Activated naive CD8-positive, alpha-beta T cell treated with anti-CD3 and anti-CD28 coated beads, Interleukin-2, amount 50 U/mL, for 24 hours (primary cell): ENCODE results near the gene GHRH.

ENCODE experiments used
- ATAC-seq: fragments of 150-1000 bp; cut with Tn5 transposase; one replicate; pipeline ENCODE4 v1.10.0; 2021
- DNase-seq: peaks from one replicate; pipeline ENCODE4 v3.0.0; 2021
- H3K27ac Mint-ChIP-seq: one replicate; pipeline ENCODE4 v1.8.0; 2021; ENCODE audit warnings: mild to moderate bottlenecking, mixed read lengths
- H3K27me3 Mint-ChIP-seq: one replicate; pipeline ENCODE4 v1.8.0; 2021; ENCODE audit warnings: mixed read lengths
- H3K36me3 Mint-ChIP-seq: one replicate; pipeline ENCODE4 v1.8.0; 2021; ENCODE audit warnings: low read depth, mixed read lengths
- H3K4me1 Mint-ChIP-seq: one replicate; pipeline ENCODE4 v1.8.0; 2021; ENCODE audit warnings: mixed read lengths
- H3K4me3 Mint-ChIP-seq: one replicate; pipeline ENCODE4 v1.8.0; 2021; ENCODE audit warnings: mild to moderate bottlenecking, moderate library complexity, mixed read lengths
- H3K9me3 Mint-ChIP-seq: one replicate; pipeline ENCODE4 v1.8.0; 2021; ENCODE audit warnings: mixed read lengths

GHRH gene

DNA sequence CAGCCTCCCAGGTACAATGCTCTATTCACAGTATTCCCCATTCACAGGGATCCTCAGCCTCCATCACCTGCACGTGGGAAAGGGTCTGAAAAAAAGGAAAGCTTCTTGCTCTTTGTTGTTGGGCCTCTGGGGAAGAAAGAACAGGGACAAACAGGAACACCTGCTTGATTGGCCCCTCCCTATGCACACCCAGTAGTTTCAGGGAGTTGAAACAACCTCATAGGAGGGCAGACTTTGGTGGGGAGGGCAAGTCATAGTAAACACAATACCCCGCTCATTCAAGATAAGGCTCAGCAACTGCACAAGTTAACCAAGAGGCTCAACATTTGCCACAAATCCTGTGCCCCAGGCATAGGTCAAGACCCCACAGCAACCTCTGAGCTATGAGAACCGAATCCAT, 1.7 kb downstream of the GHRH start:
- H3K36me3 Mint-ChIP-seq, result no peaks in the 10 kb centered on the region
- no peaks in the 10 kb centered on the region for H3K9me3 Mint-ChIP-seq
- no peak for ATAC-seq
- no peaks in the 10 kb centered on the region for H3K4me1 Mint-ChIP-seq
- H3K27me3 Mint-ChIP-seq, result peaks cover 7% of the 10 kb centered on the region
- no peak for DNase-seq
- H3K27ac Mint-ChIP-seq, result no peak overlapping the region
- no peak overlapping the region for H3K4me3 Mint-ChIP-seq

DNA sequence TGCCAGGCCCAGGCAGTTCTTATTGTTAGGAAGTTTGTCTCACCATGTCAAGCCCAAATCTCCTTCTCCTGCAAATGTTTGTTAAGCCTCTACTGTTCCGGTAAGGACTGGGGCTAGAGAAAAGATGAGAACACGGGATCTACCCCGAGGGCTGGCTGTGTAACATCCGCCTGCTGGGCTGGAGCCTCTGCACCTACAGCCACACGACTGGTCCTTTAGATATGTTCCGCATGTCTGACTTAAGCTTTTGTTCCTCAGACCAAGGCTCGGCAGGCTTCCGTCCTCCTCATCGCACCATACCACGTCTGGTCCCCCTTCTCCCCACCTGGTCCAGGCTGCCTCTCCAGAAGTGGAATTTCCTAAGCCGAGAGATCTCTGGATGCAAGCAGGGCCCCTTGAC, 2.6 kb downstream of the GHRH start:
- Mint-ChIP-seq H3K27me3 (peaks cover 7% of the 10 kb centered on the region), H3K36me3 (no peaks in the 10 kb centered on the region), H3K27ac (no peak overlapping the region), H3K4me3 (no peak overlapping the region), H3K9me3 (no peaks in the 10 kb centered on the region), H3K4me1 (no peaks in the 10 kb centered on the region)
- ATAC-seq (no peak), DNase-seq (no peak)

DNA sequence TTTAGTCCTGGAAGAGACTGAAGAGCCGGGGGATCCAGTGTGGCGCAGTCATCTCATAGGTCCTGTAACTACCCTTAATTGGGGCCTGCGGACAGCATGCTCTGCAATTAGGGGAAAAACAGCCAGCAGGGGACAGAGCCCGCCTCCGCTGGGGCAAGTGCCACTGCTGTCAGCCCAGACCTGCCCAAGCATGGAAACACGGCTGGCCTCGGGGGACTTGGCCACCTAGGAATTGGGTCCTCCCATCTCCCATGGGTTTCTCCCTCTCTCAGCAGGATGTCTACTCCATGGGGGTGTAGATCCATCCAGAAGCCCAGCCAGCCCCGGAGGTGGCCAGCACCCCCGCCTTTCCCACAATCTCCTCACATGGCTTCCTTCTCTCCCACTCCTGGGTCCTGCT, 3.6 kb downstream of the GHRH start:
- ATAC-seq, result no peak
- H3K36me3 Mint-ChIP-seq, result no peaks in the 10 kb centered on the region

DNA sequence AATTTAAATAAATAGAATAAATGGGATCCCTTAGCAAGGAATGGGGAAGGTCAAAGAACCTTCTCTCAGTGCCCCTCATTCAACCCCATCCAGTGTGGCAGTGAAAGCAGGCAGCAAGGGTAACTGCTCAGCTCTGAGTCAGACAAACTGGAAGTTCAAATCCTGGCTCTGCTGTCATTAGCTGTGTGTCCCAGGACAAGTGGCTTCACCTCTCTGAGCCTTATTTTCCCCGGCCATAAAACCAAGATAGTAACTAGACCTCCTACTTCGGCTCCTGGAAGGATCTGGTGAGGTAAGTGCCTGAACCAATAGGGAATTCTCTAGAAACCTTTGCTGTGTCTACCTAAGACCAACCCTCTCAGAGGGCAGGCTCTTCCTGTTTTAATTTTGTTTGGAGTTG, 4.1 kb downstream of the GHRH start:
- no peak for ATAC-seq
- Mint-ChIP-seq H3K27me3 (peaks cover 7% of the 10 kb centered on the region), H3K4me3 (no peak overlapping the region), H3K9me3 (no peaks in the 10 kb centered on the region), H3K36me3 (no peaks in the 10 kb centered on the region), H3K4me1 (no peaks in the 10 kb centered on the region), H3K27ac (no peak overlapping the region)
- DNase-seq, result no peak

More for the DNA sequence above, 3.6 kb downstream of the GHRH start:
- Mint-ChIP-seq H3K4me3 (no peak overlapping the region), H3K27ac (no peak overlapping the region), H3K9me3 (no peaks in the 10 kb centered on the region), H3K4me1 (no peaks in the 10 kb centered on the region), H3K27me3 (peaks cover 7% of the 10 kb centered on the region)
- no peak for DNase-seq

DNA sequence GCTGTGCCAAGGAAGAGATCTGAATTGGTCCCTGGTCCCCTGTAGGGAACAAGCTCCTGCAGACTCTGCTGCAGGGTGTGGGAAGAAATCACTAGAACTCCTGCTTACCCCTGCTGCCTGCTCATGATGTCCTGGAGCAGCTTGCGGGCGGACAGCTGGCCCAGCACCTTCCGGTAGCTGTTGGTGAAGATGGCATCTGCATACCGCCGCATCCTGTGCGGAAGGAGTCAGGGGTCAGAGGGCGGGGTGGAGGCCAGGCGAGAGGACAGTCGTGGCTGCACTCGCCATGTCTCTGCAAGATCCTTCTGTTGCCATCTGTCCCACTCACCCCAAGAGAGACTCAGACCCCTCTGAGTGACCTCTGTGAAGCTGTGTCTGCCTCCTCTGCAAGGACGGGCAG, 5.3 kb downstream of the GHRH start:
- Mint-ChIP-seq H3K27ac (no peak overlapping the region), H3K27me3 (peaks cover 7% of the 10 kb centered on the region), H3K4me3 (no peak overlapping the region), H3K36me3 (no peaks in the 10 kb centered on the region), H3K9me3 (no peaks in the 10 kb centered on the region), H3K4me1 (no peaks in the 10 kb centered on the region)
- ATAC-seq (no peak), DNase-seq (no peak)

DNA sequence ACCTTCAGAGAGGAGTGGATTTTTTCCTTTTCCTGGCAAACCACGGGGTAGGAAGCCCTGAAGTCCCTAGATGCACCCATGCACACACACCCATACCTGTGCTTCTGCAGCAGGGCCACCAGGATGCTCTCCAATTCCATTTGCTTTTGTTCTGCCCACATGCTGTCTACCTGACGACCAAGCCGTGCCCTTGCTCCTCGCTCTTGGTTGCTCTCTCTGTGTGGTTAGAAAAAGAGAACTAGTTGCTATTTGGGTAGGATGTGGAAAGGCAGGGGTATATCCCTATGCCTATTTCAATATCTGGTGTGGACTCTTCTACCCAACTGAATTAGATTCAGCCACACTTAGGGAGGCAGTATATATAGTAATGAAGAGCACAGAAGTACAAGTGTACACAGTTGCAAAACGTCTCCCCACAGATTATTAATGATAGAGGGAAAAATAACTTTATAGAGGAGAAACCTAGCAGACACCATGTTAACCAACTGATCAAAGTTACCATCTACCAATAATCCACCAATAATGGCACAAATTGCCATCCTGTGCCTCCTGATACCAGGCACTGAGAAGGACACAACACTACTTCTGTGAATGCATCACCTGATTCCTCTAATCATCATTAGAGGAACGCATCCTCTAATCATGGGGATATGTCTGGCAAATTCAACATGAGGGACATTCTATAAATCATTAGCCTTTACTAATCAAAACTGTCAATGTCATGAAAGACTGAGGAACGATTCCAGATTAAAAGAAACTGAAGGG, 7.3 kb downstream of the GHRH start:
- no peak for ATAC-seq
- Mint-ChIP-seq H3K27ac (no peak overlapping the region), H3K4me3 (no peak overlapping the region), H3K4me1 (no peaks in the 10 kb centered on the region), H3K27me3 (peaks cover 2% of the 10 kb centered on the region), H3K9me3 (no peaks in the 10 kb centered on the region), H3K36me3 (no peaks in the 10 kb centered on the region)
- DNase-seq, result no peak

DNA sequence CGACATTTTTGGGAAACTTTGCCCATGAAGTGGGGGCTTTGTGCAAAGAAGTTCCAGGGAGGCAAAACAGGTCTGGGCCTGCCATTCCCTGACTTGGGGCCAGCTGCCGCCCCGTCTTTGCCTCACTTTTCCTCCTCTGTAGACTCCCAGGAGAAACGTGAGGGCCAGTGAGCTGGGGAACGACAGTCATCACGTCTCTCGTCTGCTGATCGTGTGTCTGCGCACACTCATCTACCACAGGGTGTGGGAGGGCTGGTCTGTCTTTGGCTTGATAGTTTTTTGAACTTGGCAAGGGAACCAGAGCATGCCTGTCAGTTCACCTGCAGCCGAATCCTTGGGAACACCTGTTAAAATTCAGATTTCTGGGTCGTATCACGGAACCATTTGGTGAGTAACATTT, 8.5 kb downstream of the GHRH start:
- Mint-ChIP-seq H3K36me3 (peaks cover 2% of the 10 kb centered on the region), H3K4me1 (no peaks in the 10 kb centered on the region), H3K27ac (no peak overlapping the region), H3K9me3 (no peaks in the 10 kb centered on the region), H3K27me3 (peaks cover 2% of the 10 kb centered on the region), H3K4me3 (no peak overlapping the region)
- ATAC-seq (peak; percentile 16), DNase-seq (no peak)

DNA sequence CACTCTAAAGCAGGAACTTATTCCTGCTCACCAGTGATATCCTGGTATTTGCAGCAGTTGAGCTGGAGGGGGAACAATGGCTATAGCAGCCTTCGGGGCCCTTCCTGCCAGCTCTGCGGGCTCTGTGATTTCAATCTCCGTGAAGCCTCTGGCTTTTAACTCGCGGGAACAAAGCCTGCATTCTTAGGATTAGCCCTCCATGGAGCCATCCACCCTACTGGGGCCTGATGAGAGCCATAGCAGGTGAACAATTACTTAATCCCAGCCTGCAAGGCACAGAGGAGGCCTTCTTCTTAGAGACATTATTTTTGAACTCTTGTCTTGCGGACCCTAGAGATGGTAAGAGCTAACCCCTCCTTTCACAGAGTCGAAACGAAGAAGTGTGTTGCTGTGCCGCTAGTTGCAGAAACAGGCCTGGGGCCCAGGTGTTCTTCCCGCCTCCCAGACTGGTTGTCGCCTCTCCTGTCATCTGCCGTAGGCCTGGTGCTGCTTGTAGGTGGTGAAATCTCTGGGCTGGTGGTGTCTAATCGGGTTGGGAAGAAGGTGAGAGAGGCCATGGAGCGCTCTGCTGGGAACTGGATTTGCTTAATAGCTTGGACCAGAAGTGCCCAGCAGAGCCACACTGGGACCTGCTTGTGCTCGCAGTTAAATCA, 9.7 kb downstream of the GHRH start:
- DNase-seq (no peak), ATAC-seq (no peak)
- H3K4me3 Mint-ChIP-seq, result no peak overlapping the region
- H3K9me3 Mint-ChIP-seq, result no peaks in the 10 kb centered on the region
- H3K27me3 Mint-ChIP-seq, result peaks cover 2% of the 10 kb centered on the region
- H3K27ac Mint-ChIP-seq, result no peak overlapping the region
- H3K4me1 Mint-ChIP-seq, result no peaks in the 10 kb centered on the region
- peaks cover 2% of the 10 kb centered on the region for H3K36me3 Mint-ChIP-seq

DNA sequence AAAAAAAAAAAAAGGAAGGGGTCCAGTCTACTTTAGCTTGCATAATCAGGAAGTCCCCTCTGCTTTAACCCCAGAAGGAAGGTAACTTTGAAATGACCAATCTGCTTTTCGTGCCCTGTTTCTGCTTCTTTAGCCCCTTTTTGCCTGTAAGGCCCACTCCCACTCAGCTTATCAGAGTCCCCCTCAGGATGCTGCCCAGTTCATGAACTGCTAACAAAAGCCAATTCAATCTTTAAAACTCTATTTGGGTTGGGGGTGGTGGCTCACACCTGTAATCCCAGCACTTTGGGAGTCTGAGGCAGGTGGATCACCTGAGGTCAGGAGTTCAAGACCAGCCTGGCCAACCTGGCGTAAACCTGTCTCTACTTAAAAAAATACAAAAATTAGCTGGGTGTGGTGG, 12.3 kb downstream of the GHRH start:
- no peaks in the 10 kb centered on the region for H3K27me3 Mint-ChIP-seq
- H3K36me3 Mint-ChIP-seq, result peaks cover 2% of the 10 kb centered on the region
- ATAC-seq, result no peak
- H3K4me3 Mint-ChIP-seq, result no peak overlapping the region
- no peak overlapping the region for H3K27ac Mint-ChIP-seq
- DNase-seq, result no peak
- no peaks in the 10 kb centered on the region for H3K4me1 Mint-ChIP-seq
- no peaks in the 10 kb centered on the region for H3K9me3 Mint-ChIP-seq

DNA sequence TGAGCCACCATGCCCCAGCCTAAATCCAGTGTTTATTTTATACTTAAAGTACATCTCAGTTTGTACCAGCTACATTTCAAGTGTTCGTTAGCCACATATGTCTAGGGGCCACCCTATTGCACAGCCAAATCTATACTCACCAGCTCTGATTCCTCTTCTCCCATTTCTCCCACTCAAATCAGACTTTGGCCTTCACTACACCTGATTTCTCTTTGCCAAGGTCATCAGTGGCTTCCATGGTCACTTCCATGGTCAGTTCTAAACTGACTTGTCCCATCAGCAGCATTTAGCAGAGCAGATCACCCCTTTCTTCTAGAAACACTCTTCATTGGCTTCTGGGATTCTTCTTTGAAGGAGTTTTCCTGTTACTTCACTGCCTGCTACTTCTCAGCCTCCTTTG, 14.1 kb downstream of the GHRH start:
- no peaks in the 10 kb centered on the region for H3K27me3 Mint-ChIP-seq
- no peaks in the 10 kb centered on the region for H3K4me1 Mint-ChIP-seq
- H3K4me3 Mint-ChIP-seq, result no peak overlapping the region
- H3K36me3 Mint-ChIP-seq, result peaks cover 13% of the 10 kb centered on the region
- H3K9me3 Mint-ChIP-seq, result no peaks in the 10 kb centered on the region
- DNase-seq, result no peak
- no peak overlapping the region for H3K27ac Mint-ChIP-seq
- no peak for ATAC-seq

DNA sequence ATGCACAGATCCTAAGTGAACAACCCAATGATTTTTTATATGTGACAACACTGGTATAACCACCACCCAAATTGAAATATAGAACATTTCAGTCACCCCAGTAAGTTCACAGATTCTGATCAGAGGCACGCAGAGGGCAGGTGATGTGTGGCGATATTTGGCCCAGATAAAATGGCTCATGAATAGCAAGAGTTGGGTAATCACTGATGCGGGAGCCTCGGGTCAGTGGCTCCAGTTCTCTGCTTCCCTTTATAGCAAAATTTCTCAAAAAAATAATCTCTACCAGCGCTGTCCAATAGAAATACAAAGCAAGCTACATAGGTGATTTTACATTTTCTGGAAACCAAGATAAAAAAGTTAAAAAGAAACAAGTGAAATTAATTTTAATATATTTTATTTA, 14.9 kb downstream of the GHRH start:
- Mint-ChIP-seq H3K4me3 (no peak overlapping the region), H3K36me3 (peaks cover 19% of the 10 kb centered on the region), H3K27ac (no peak overlapping the region), H3K9me3 (no peaks in the 10 kb centered on the region), H3K27me3 (no peaks in the 10 kb centered on the region), H3K4me1 (no peaks in the 10 kb centered on the region)
- DNase-seq (no peak), ATAC-seq (no peak)

DNA sequence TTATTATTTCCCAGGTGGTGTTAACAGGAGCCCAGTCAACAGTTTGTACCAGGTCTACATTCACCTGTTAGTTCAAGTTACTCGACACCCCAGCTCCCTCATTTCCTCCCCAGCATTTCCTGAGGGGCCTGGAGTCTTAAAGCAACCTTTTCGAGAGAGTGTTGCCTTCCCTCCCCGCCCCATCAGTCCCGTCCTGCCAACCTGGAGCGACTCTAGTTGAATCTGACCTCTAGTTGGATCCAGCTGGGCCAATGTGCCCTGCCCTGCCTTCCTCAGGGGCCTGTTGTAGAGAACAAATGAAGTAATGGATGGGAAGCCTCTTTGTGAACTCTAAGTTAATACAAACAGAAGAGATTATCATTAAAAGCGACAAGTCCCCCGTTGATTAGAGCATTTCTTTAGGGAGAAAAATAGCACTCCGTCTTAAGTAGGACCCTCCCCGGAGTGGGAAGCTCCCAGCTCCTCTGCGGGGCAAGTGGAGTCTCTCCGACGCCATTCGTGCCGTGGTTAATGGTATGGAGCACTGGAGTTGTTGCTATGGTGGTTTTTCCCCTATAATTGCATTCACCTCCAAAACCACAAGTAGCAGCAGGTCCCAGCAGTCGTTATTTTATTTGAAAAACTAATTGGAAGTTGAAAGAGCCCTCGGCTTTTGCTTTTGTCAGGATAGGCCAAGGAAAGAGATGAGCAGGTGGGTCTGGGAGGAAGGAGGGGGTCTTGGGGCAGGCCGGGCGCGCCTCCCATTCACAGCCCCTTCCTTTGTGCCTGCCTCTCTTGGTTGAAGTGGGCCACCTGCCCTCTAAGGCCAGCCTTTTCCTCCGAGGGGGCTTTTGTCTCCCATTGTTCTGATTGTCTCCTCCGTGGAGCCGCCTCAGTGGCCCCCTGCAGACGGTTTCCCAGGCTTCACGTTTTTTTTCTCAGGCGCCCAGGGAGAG, 16.1 kb downstream of the GHRH start:
- Mint-ChIP-seq H3K27me3 (no peaks in the 10 kb centered on the region), H3K9me3 (no peaks in the 10 kb centered on the region), H3K27ac (no peak overlapping the region), H3K4me3 (no peak overlapping the region), H3K36me3 (peaks cover 31% of the 10 kb centered on the region), H3K4me1 (no peaks in the 10 kb centered on the region)
- no peak for ATAC-seq
- no peak for DNase-seq

DNA sequence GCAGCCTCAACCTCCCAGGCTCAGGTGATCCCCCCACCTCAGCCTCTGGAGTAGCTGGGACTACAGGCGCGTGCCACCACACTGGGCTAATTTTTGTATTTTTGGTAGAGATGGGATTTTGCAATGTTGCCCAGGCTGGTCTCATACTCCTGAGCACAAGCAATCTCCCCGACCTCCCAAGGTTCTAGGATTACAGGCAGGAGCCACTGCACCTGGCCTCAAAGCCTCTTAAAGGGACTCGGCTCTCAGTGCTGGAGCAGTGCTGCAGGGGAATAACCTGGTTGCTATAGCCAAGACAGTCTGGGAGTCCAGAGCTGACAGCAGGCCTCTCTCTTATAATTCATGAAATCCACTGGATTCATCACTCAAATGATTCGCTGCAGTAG, 17.0 kb downstream of the GHRH start:
- Mint-ChIP-seq H3K36me3 (peaks cover 36% of the 10 kb centered on the region), H3K27ac (no peak overlapping the region), H3K9me3 (no peaks in the 10 kb centered on the region), H3K4me1 (no peaks in the 10 kb centered on the region), H3K4me3 (no peak overlapping the region), H3K27me3 (no peaks in the 10 kb centered on the region)
- DNase-seq, result no peak
- ATAC-seq, result no peak

DNA sequence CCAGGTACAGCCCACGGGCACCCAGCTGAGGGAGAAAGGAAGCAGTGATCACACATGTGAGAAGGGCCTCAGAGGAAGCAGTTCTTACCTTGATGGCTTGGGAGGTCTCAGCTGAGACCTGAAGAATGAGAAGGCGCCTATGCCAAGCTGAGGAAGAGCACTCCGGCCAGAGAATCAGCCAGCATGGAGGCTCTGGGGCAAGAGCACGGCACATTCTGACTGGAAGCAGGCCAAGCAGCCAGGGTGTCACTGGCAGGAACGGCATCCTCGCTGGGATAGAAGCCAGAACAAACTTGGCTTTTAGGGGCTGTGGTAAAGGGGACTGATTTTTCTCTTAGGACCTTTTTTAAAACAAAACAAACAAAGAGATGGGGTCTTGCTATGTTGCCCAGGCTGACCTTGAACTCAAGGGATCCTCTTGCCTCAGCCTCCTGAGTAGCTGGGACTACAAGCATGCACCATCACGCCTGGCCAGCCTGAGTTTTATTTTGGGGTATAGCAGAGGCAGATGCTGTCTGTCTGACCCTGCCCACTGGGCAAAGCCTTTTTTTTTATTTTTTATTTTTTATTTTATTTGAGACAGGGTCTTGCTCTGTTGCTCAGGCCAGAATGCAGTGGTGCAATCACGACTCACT, 17.6 kb downstream of the GHRH start:
- no peaks in the 10 kb centered on the region for H3K27me3 Mint-ChIP-seq
- H3K4me3 Mint-ChIP-seq, result no peak overlapping the region
- H3K36me3 Mint-ChIP-seq, result peaks cover 41% of the 10 kb centered on the region
- no peaks in the 10 kb centered on the region for H3K4me1 Mint-ChIP-seq
- ATAC-seq (no peak), DNase-seq (no peak)
- H3K27ac Mint-ChIP-seq, result no peak overlapping the region
- H3K9me3 Mint-ChIP-seq, result no peaks in the 10 kb centered on the region
